DMS 273 (cell line): ENCODE results near the gene GRIN3B.

Experiments
- DNase-seq: peaks from one replicate; lab custom pipeline; 2025; ENCODE audit not compliant: unreplicated experiment; lab: John Stamatoyannopoulos, UW

Gene GRIN3B

GRCh38 chr19:1006711-1007398 lies 6.6 kb downstream of the GRIN3B start:
- peak; percentile 59 for DNase-seq

GRCh38 chr19:1007399-1008251 lies 7.4 kb downstream of the GRIN3B start:
- DNase-seq, result no peak

- no peak for DNase-seq
Observed at GRCh38 chr19:1008268-1009040, 8.2 kb downstream of the GRIN3B start.

GRCh38 chr19:1009041-1009980 lies 9.1 kb downstream of the GRIN3B start:
- no peak for DNase-seq

- no peak for DNase-seq
Observed at GRCh38 chr19:1009981-1010538, 9.8 kb downstream of the GRIN3B start.

- no peak for DNase-seq
Observed at GRCh38 chr19:1010586-1011510, 10.6 kb downstream of the GRIN3B start.

- DNase-seq, result no peak
Observed at GRCh38 chr19:1011831-1012333, 11.7 kb downstream of the GRIN3B start.

GRCh38 chr19:1012334-1012733 lies 12.1 kb downstream of the GRIN3B start:
- no peak for DNase-seq

GRCh38 chr19:1013218-1013617 lies 13.0 kb downstream of the GRIN3B start:
- no peak for DNase-seq

GRCh38 chr19:1014161-1015060 lies 14.2 kb downstream of the GRIN3B start:
- no peak for DNase-seq

- no peak for DNase-seq
Observed at GRCh38 chr19:1015061-1015781, 15.0 kb downstream of the GRIN3B start.

GRCh38 chr19:1015782-1016646 lies 15.8 kb downstream of the GRIN3B start:
- DNase-seq, result no peak

- no peak for DNase-seq
Observed at GRCh38 chr19:1016647-1017114, 16.5 kb downstream of the GRIN3B start.

GRCh38 chr19:1017115-1017905 lies 17.1 kb downstream of the GRIN3B start:
- no peak for DNase-seq

- no peak for DNase-seq
Observed at GRCh38 chr19:1017906-1018305, 17.7 kb downstream of the GRIN3B start.
